Measurements from ENCODE around the gene PRKACA. TPM values are rescaled to one million over a fixed set of nuclear protein-coding genes. Genes with fewer than 3 reads are reported as not detected.
A peak's percentile ranks its signal among the peaks of the same experiment; 100 is the strongest.

PRKACA gene
- total RNA-seq, 1 experiment from 2014 or later, result 48.1 TPM

GRCh38 chr19:14093117-14093823 is 24.3 kb downstream of the PRKACA start:
- no peak for DNase-seq (ENCODE audit: low spot score)

- peak; percentile 8 for DNase-seq (ENCODE audit: low spot score)
Measured at GRCh38 chr19:14091813-14092462, 25.6 kb downstream of the PRKACA start.

GRCh38 chr19:14091081-14091812 is 26.3 kb downstream of the PRKACA start:
- DNase-seq (ENCODE audit: low spot score), result no peak

GRCh38 chr19:14090509-14091080 is 27.0 kb downstream of the PRKACA start, which contains the start of gene SAMD1:
Gene SAMD1 (minus strand): TSS chr19:14090751.
- peak; percentile 75 for DNase-seq (ENCODE audit: low spot score)

GRCh38 chr19:14089662-14090508 is 27.7 kb downstream of the PRKACA start:
- peak; percentile 30 for DNase-seq (ENCODE audit: low spot score)

- DNase-seq (ENCODE audit: low spot score), result no peak
Measured at GRCh38 chr19:14089412-14089661, 28.2 kb downstream of the PRKACA start.

GRCh38 chr19:14088634-14089411 is 28.7 kb downstream of the PRKACA start:
- no peak for DNase-seq (ENCODE audit: low spot score)

- DNase-seq (ENCODE audit: low spot score), result no peak
Measured at GRCh38 chr19:14086098-14086497, 31.5 kb downstream of the PRKACA start.

- DNase-seq (ENCODE audit: low spot score), result no peak
Measured at GRCh38 chr19:14085309-14085995, 32.1 kb downstream of the PRKACA start, which contains the start of gene C19orf67. Gene C19orf67 (minus strand): TSS chr19:14085783. CDS start chr19:14085627, 156 bp downstream.

- no peak for DNase-seq (ENCODE audit: low spot score)
Measured at GRCh38 chr19:14082675-14082960, 34.9 kb downstream of the PRKACA start.

GRCh38 chr19:14081797-14082674 is 35.5 kb downstream of the PRKACA start:
- no peak for DNase-seq (ENCODE audit: low spot score)

GRCh38 chr19:14080887-14081796 is 36.4 kb downstream of the PRKACA start:
- peak; percentile 99 for DNase-seq (ENCODE audit: low spot score)

GRCh38 chr19:14078411-14078810 is 39.2 kb downstream of the PRKACA start:
- DNase-seq (ENCODE audit: low spot score), result no peak

- DNase-seq (ENCODE audit: low spot score), result no peak
Measured at GRCh38 chr19:14073925-14074838, 43.4 kb downstream of the PRKACA start.

- peak; percentile 73 for DNase-seq (ENCODE audit: low spot score)
Measured at GRCh38 chr19:14073261-14073924, 44.2 kb downstream of the PRKACA start.

- no peak for DNase-seq (ENCODE audit: low spot score)
Measured at GRCh38 chr19:14072535-14073260, 44.9 kb downstream of the PRKACA start, which contains the start of gene MISP3. Gene MISP3 (plus strand): TSS chr19:14072786. CDS start chr19:14073310, 524 bp downstream.
